GM12878 (cell line): Measurements from ENCODE around the gene AGAP9.
"Not testable (repeated sequence)": the region's sequence is repeated elsewhere in the genome, so short reads cannot be mapped to it uniquely, and the experiment has no call there.

ENCODE experiments used
- ATF7 ChIP-seq: fragments of 450-650 bp; IDR thresholded peaks from 2 replicates; pipeline ENCODE4 v1.6.1; 2016; ENCODE audit warnings: low read depth, mild to moderate bottlenecking
- CTCF ChIP-seq, 3 experiments: IDR thresholded peaks in 2 of 3; conservative IDR thresholded peaks in 1 of 3; 2 replicates each; pipeline ENCODE4 v1.5.1; 2011; ENCODE audit warnings: low read depth in 3 of 3, low read length in 3 of 3, mild to moderate bottlenecking in 3 of 3, control low read depth in 2 of 3, moderate library complexity in 2 of 3, inconsistent platforms in 1 of 3, mixed read lengths in 1 of 3; ENCODE audit not compliant: control insufficient read depth in 2 of 3, insufficient read depth in 1 of 3; ENCODE audit errors: extremely low read depth in 1 of 3
- JUNB ChIP-seq: IDR thresholded peaks from 2 replicates; pipeline ENCODE4 v1.6.1; 2016; ENCODE audit warnings: antibody characterized with exemption, mild to moderate bottlenecking
- MEF2A ChIP-seq: IDR thresholded peaks from 2 replicates; pipeline ENCODE4 v1.6.1; 2011; ENCODE audit warnings: low read depth, mild to moderate bottlenecking, low read length, moderate library complexity; ENCODE audit not compliant: insufficient read depth
- MYC ChIP-seq: IDR thresholded peaks from 2 replicates; pipeline ENCODE4 v1.6.1; 2011; ENCODE audit warnings: mild to moderate bottlenecking, low read length, moderate library complexity, inconsistent platforms; ENCODE audit not compliant: insufficient read depth, insufficient replicate concordance, insufficient read length, severe bottlenecking
- POLR2A ChIP-seq: IDR thresholded peaks from 2 replicates; pipeline ENCODE4 v1.6.1; 2011; ENCODE audit warnings: low read depth, mild to moderate bottlenecking, low read length
- POLR2AphosphoS5 ChIP-seq: IDR thresholded peaks from 2 replicates; pipeline ENCODE4 v1.6.1; 2011; ENCODE audit warnings: mild to moderate bottlenecking, low read length, inconsistent platforms
- RAD21 ChIP-seq: IDR thresholded peaks from 2 replicates; pipeline ENCODE4 v1.6.1; 2011; ENCODE audit warnings: mild to moderate bottlenecking, low read depth, low read length, moderate library complexity; ENCODE audit not compliant: insufficient read depth
- SKIL ChIP-seq: fragments of 450-650 bp; IDR thresholded peaks from 2 replicates; pipeline ENCODE4 v1.6.1; 2017; ENCODE audit warnings: mild to moderate bottlenecking, low read depth, inconsistent platforms; ENCODE audit not compliant: poor library complexity, severe bottlenecking
- ZNF384 ChIP-seq: IDR thresholded peaks from 2 replicates; pipeline ENCODE4 v1.6.1; 2012; ENCODE audit warnings: low read depth, mild to moderate bottlenecking, low read length, improper control_type of control experiment, borderline replicate concordance
- TF ChIP-seq, protein P1 (sequence below): fragments of 450-650 bp; IDR thresholded peaks from 2 replicates; pipeline ENCODE4 v1.6.1; 2016; ENCODE audit warnings: mild to moderate bottlenecking
- TF ChIP-seq, protein P2 (sequence below): fragments of 450-650 bp; IDR thresholded peaks from 2 replicates; pipeline ENCODE4 v1.6.1; 2017; ENCODE audit warnings: mild to moderate bottlenecking

- TF ChIP-seq RAD21; ZNF384; CTCF (IDR thresholded peaks at IDR 0.05 in 2 of 3, conservative IDR thresholded peaks at IDR 0.05 in 1 of 3; ENCODE audit: control insufficient read depth in 2 of 3, extremely low read depth in 1 of 3, insufficient read depth in 1 of 3, low read depth in 3 of 3, low read length in 3 of 3); MYC; POLR2AphosphoS5; MEF2A; JUNB; SKIL; ATF7; POLR2A: not testable (repeated sequence)
- TF ChIP-seq, protein P1, sequence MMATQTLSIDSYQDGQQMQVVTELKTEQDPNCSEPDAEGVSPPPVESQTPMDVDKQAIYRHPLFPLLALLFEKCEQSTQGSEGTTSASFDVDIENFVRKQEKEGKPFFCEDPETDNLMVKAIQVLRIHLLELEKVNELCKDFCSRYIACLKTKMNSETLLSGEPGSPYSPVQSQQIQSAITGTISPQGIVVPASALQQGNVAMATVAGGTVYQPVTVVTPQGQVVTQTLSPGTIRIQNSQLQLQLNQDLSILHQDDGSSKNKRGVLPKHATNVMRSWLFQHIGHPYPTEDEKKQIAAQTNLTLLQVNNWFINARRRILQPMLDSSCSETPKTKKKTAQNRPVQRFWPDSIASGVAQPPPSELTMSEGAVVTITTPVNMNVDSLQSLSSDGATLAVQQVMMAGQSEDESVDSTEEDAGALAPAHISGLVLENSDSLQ, result not testable (repeated sequence)
- TF ChIP-seq, protein P2, sequence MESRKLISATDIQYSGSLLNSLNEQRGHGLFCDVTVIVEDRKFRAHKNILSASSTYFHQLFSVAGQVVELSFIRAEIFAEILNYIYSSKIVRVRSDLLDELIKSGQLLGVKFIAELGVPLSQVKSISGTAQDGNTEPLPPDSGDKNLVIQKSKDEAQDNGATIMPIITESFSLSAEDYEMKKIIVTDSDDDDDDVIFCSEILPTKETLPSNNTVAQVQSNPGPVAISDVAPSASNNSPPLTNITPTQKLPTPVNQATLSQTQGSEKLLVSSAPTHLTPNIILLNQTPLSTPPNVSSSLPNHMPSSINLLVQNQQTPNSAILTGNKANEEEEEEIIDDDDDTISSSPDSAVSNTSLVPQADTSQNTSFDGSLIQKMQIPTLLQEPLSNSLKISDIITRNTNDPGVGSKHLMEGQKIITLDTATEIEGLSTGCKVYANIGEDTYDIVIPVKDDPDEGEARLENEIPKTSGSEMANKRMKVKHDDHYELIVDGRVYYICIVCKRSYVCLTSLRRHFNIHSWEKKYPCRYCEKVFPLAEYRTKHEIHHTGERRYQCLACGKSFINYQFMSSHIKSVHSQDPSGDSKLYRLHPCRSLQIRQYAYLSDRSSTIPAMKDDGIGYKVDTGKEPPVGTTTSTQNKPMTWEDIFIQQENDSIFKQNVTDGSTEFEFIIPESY, result not testable (repeated sequence)
These were observed 34.2 kb upstream of the AGAP9 start for GRCh38 chr10:47557616-47558015.
